GM12873 (cell line): ENCODE measurements around the gene CCDC30.

Experiments used
- TF ChIP-seq, protein P1 (sequence below): IDR thresholded peaks from 2 replicates; pipeline ENCODE4 v1.5.1; 2012; ENCODE audit warnings: low read depth, mild to moderate bottlenecking, moderate library complexity, low read length, control low read depth; ENCODE audit not compliant: insufficient read depth; ENCODE audit errors: missing control alignments

Gene CCDC30

GRCh38 chr1:42618866-42619265, 155.8 kb downstream of the CCDC30 start:
- TF ChIP-seq, protein P1, sequence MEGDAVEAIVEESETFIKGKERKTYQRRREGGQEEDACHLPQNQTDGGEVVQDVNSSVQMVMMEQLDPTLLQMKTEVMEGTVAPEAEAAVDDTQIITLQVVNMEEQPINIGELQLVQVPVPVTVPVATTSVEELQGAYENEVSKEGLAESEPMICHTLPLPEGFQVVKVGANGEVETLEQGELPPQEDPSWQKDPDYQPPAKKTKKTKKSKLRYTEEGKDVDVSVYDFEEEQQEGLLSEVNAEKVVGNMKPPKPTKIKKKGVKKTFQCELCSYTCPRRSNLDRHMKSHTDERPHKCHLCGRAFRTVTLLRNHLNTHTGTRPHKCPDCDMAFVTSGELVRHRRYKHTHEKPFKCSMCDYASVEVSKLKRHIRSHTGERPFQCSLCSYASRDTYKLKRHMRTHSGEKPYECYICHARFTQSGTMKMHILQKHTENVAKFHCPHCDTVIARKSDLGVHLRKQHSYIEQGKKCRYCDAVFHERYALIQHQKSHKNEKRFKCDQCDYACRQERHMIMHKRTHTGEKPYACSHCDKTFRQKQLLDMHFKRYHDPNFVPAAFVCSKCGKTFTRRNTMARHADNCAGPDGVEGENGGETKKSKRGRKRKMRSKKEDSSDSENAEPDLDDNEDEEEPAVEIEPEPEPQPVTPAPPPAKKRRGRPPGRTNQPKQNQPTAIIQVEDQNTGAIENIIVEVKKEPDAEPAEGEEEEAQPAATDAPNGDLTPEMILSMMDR = no peak

- TF ChIP-seq, protein P1 = no peak
Observed at GRCh38 chr1:42620307-42620706, 157.2 kb downstream of the CCDC30 start.

GRCh38 chr1:42639116-42639515, 176.0 kb downstream of the CCDC30 start:
- TF ChIP-seq, protein P1 = no peak

GRCh38 chr1:42646056-42646455, 183.0 kb downstream of the CCDC30 start:
- TF ChIP-seq, protein P1 = no peak

DNA sequence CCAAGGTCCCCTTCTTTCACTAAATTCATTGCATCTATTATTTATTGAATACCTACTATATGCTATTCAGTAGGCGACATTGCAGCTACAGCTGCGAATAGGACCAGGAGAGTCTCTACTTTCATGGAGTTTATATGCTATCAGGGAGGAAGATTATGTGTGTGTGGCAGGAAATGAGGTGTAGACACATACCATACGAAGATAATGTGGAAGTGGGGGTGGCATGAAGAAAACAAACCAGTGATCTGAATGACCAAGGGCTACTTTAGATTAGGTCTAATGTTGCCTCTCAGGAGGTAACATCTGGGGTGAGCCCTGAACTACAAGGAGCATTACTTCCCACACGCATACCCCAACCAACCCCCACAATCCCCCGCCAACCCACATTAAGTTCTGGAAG, 194.1 kb downstream of the CCDC30 start:
- TF ChIP-seq, protein P1 = no peak

- TF ChIP-seq, protein P1 = peak; percentile 32
Observed at GRCh38 chr1:42657981-42658876, 195.1 kb downstream of the CCDC30 start, which contains the start of gene PPIH. TSS of gene PPIH (plus strand) at chr1:42658423. CDS start at chr1:42658447, 24 bp downstream.

GRCh38 chr1:42658877-42659337, 195.8 kb downstream of the CCDC30 start:
- TF ChIP-seq, protein P1 = no peak
